ENCODE data around the gene SLC37A1.

SLC37A1 gene

GRCh38 chr21:42560517-42561179 is 47.0 kb downstream of the SLC37A1 start:
- H2AK5ac ChIP-seq (ENCODE audit: low read length, severe bottlenecking), result no peak overlapping the region
- no peak overlapping the region for H4K91ac ChIP-seq (ENCODE audit: low read length)
- H2BK120ac ChIP-seq (ENCODE audit: low read depth, low read length), result no peak overlapping the region
- no peak overlapping the region for H3K4me3 ChIP-seq (ENCODE audit: insufficient read depth in 1 of 2, low read depth in 1 of 2, low read length in 2 of 2)
- H3K4ac ChIP-seq (ENCODE audit: low read depth in 1 of 2, low read length in 2 of 2), result no peak overlapping the region
- H4K8ac ChIP-seq (ENCODE audit: low read length), result no peak overlapping the region
- no peak overlapping the region for H3K4me2 ChIP-seq (ENCODE audit: low read length, poor library complexity, severe bottlenecking)
- H2BK15ac ChIP-seq (ENCODE audit: low read depth, poor library complexity, severe bottlenecking), result no peak overlapping the region
- no peak overlapping the region for H3K14ac ChIP-seq (ENCODE audit: low read length in 2 of 2)
- no peak overlapping the region for H3K9ac ChIP-seq (ENCODE audit: low read length)
- peaks cover 0 to 80% of the 10 kb centered on the region in 2 experiments for H3K36me3 ChIP-seq (ENCODE audit: control insufficient read depth in 1 of 2, insufficient read depth in 2 of 2, low read depth in 1 of 2, low read length in 2 of 2)
- no peak overlapping the region for H2BK12ac ChIP-seq (ENCODE audit: low read length in 2 of 2)
- DNase-seq, result no peak
- no peaks in the 10 kb centered on the region for H3K27me3 ChIP-seq (ENCODE audit: control insufficient read depth in 1 of 2, insufficient read depth in 1 of 2, low read length in 2 of 2)
- WGBS, result 95% methylated on average over 8 of the region's 8 CpGs
- peaks cover 38% of the 10 kb centered on the region for H3K4me1 ChIP-seq (ENCODE audit: control insufficient read depth, insufficient read depth, low read depth, low read length)
- no peak overlapping the region for H2BK5ac ChIP-seq (ENCODE audit: low read depth, low read length, poor library complexity, severe bottlenecking)
- H3K27ac ChIP-seq (ENCODE audit: low read length, poor library complexity, severe bottlenecking), result no peak overlapping the region
- no peaks in the 10 kb centered on the region for H3K9me3 ChIP-seq (ENCODE audit: control insufficient read depth, low read length)
- peaks cover 22% of the 10 kb centered on the region for H3K79me1 ChIP-seq (replicated peaks; ENCODE audit: low read length, poor library complexity, severe bottlenecking)
- no peak overlapping the region for H3K23ac ChIP-seq (ENCODE audit: low read length in 2 of 2)
- no peak overlapping the region for H3K18ac ChIP-seq (ENCODE audit: low read depth in 1 of 2, low read length in 2 of 2)
- H2AFZ ChIP-seq (ENCODE audit: low read depth, low read length), result no peak overlapping the region

GRCh38 chr21:42561762-42562650 is 48.4 kb downstream of the SLC37A1 start:
- Histone ChIP-seq H3K14ac (ENCODE audit: low read length in 2 of 2) (no peak overlapping the region), H3K4ac (ENCODE audit: low read depth in 1 of 2, low read length in 2 of 2) (no peak overlapping the region), H3K4me2 (ENCODE audit: low read length, poor library complexity, severe bottlenecking) (no peak overlapping the region), H3K36me3 (ENCODE audit: control insufficient read depth in 1 of 2, insufficient read depth in 2 of 2, low read depth in 1 of 2, low read length in 2 of 2) (peaks cover 0 to 80% of the 10 kb centered on the region in 2 experiments), H2BK120ac (ENCODE audit: low read depth, low read length) (no peak overlapping the region), H4K8ac (ENCODE audit: low read length) (no peak overlapping the region), H3K9ac (ENCODE audit: low read length) (no peak overlapping the region), H3K23ac (ENCODE audit: low read length in 2 of 2) (no peak overlapping the region), H4K91ac (ENCODE audit: low read length) (no peak overlapping the region), H3K4me3 (ENCODE audit: insufficient read depth in 1 of 2, low read depth in 1 of 2, low read length in 2 of 2) (no peak overlapping the region), H2BK12ac (ENCODE audit: low read length in 2 of 2) (no peak overlapping the region), H3K18ac (ENCODE audit: low read depth in 1 of 2, low read length in 2 of 2) (no peak overlapping the region), H2AFZ (ENCODE audit: low read depth, low read length) (no peak overlapping the region), H3K27me3 (ENCODE audit: control insufficient read depth in 1 of 2, insufficient read depth in 1 of 2, low read length in 2 of 2) (no peaks in the 10 kb centered on the region), H3K79me1 (replicated peaks; ENCODE audit: low read length, poor library complexity, severe bottlenecking) (peaks cover 21% of the 10 kb centered on the region), H2AK5ac (ENCODE audit: low read length, severe bottlenecking) (no peak overlapping the region), H3K27ac (ENCODE audit: low read length, poor library complexity, severe bottlenecking) (no peak overlapping the region), H3K4me1 (ENCODE audit: control insufficient read depth, insufficient read depth, low read depth, low read length) (peaks cover 32% of the 10 kb centered on the region), H2BK5ac (ENCODE audit: low read depth, low read length, poor library complexity, severe bottlenecking) (no peak overlapping the region), H3K9me3 (ENCODE audit: control insufficient read depth, low read length) (no peaks in the 10 kb centered on the region), H2BK15ac (ENCODE audit: low read depth, poor library complexity, severe bottlenecking) (no peak overlapping the region)
- DNase-seq, result no peak
- WGBS, result 83% methylated on average over 23 of the region's 23 CpGs

- WGBS, result 86% methylated on average over 8 of the region's 8 CpGs
Measured at GRCh38 chr21:42562816-42563215, 49.2 kb downstream of the SLC37A1 start.

GRCh38 chr21:42563261-42563660 is 49.6 kb downstream of the SLC37A1 start:
- H3K27ac ChIP-seq (ENCODE audit: low read length, poor library complexity, severe bottlenecking), result no peak overlapping the region
- H3K9me3 ChIP-seq (ENCODE audit: control insufficient read depth, low read length), result no peaks in the 10 kb centered on the region
- no peak overlapping the region for H2AFZ ChIP-seq (ENCODE audit: low read depth, low read length)
- H3K9ac ChIP-seq (ENCODE audit: low read length), result no peak overlapping the region
- no peak overlapping the region for H2BK5ac ChIP-seq (ENCODE audit: low read depth, low read length, poor library complexity, severe bottlenecking)
- no peak overlapping the region for H4K8ac ChIP-seq (ENCODE audit: low read length)
- H2BK120ac ChIP-seq (ENCODE audit: low read depth, low read length), result no peak overlapping the region
- no peak overlapping the region for H3K18ac ChIP-seq (ENCODE audit: low read depth in 1 of 2, low read length in 2 of 2)
- H3K4me1 ChIP-seq (ENCODE audit: control insufficient read depth, insufficient read depth, low read depth, low read length), result peaks cover 26% of the 10 kb centered on the region
- H3K36me3 ChIP-seq (ENCODE audit: control insufficient read depth in 1 of 2, insufficient read depth in 2 of 2, low read depth in 1 of 2, low read length in 2 of 2), result peaks cover 0 to 88% of the 10 kb centered on the region in 2 experiments
- no peak overlapping the region for H2BK15ac ChIP-seq (ENCODE audit: low read depth, poor library complexity, severe bottlenecking)
- H2AK5ac ChIP-seq (ENCODE audit: low read length, severe bottlenecking), result no peak overlapping the region
- H3K23ac ChIP-seq (ENCODE audit: low read length in 2 of 2), result no peak overlapping the region
- no peak overlapping the region for H3K14ac ChIP-seq (ENCODE audit: low read length in 2 of 2)
- no peaks in the 10 kb centered on the region for H3K27me3 ChIP-seq (ENCODE audit: control insufficient read depth in 1 of 2, insufficient read depth in 1 of 2, low read length in 2 of 2)
- 87% methylated on average over 10 of the region's 10 CpGs for WGBS
- no peak overlapping the region for H3K4ac ChIP-seq (ENCODE audit: low read depth in 1 of 2, low read length in 2 of 2)
- no peak overlapping the region for H4K91ac ChIP-seq (ENCODE audit: low read length)
- peaks cover 22% of the 10 kb centered on the region for H3K79me1 ChIP-seq (replicated peaks; ENCODE audit: low read length, poor library complexity, severe bottlenecking)
- DNase-seq, result no peak
- H2BK12ac ChIP-seq (ENCODE audit: low read length in 2 of 2), result no peak overlapping the region
- H3K4me3 ChIP-seq (ENCODE audit: insufficient read depth in 1 of 2, low read depth in 1 of 2, low read length in 2 of 2), result no peak overlapping the region
- no peak overlapping the region for H3K4me2 ChIP-seq (ENCODE audit: low read length, poor library complexity, severe bottlenecking)

More at GRCh38 chr21:42562816-42563215, 49.2 kb downstream of the SLC37A1 start:
- Histone ChIP-seq H2AK5ac (ENCODE audit: low read length, severe bottlenecking) (no peak overlapping the region), H3K9me3 (ENCODE audit: control insufficient read depth, low read length) (no peaks in the 10 kb centered on the region), H3K4me2 (ENCODE audit: low read length, poor library complexity, severe bottlenecking) (no peak overlapping the region), H3K36me3 (ENCODE audit: control insufficient read depth in 1 of 2, insufficient read depth in 2 of 2, low read depth in 1 of 2, low read length in 2 of 2) (peaks cover 0 to 85% of the 10 kb centered on the region in 2 experiments), H3K14ac (ENCODE audit: low read length in 2 of 2) (no peak overlapping the region), H3K9ac (ENCODE audit: low read length) (no peak overlapping the region), H3K4me3 (ENCODE audit: insufficient read depth in 1 of 2, low read depth in 1 of 2, low read length in 2 of 2) (peak overlapping the region in 1 of 2 experiments; percentile 20), H3K4ac (ENCODE audit: low read depth in 1 of 2, low read length in 2 of 2) (no peak overlapping the region), H3K18ac (ENCODE audit: low read depth in 1 of 2, low read length in 2 of 2) (no peak overlapping the region), H2BK120ac (ENCODE audit: low read depth, low read length) (no peak overlapping the region), H2BK15ac (ENCODE audit: low read depth, poor library complexity, severe bottlenecking) (no peak overlapping the region), H3K79me1 (replicated peaks; ENCODE audit: low read length, poor library complexity, severe bottlenecking) (peaks cover 22% of the 10 kb centered on the region), H2AFZ (ENCODE audit: low read depth, low read length) (no peak overlapping the region), H2BK12ac (ENCODE audit: low read length in 2 of 2) (no peak overlapping the region), H2BK5ac (ENCODE audit: low read depth, low read length, poor library complexity, severe bottlenecking) (no peak overlapping the region), H3K23ac (ENCODE audit: low read length in 2 of 2) (no peak overlapping the region), H3K27ac (ENCODE audit: low read length, poor library complexity, severe bottlenecking) (no peak overlapping the region), H3K4me1 (ENCODE audit: control insufficient read depth, insufficient read depth, low read depth, low read length) (peaks cover 27% of the 10 kb centered on the region), H4K91ac (ENCODE audit: low read length) (no peak overlapping the region), H4K8ac (ENCODE audit: low read length) (no peak overlapping the region), H3K27me3 (ENCODE audit: control insufficient read depth in 1 of 2, insufficient read depth in 1 of 2, low read length in 2 of 2) (no peaks in the 10 kb centered on the region)
- DNase-seq, result no peak
